A204.1 (cell line): Measurements from ENCODE around the gene SLC35G3.
"Not testable (repeated sequence)": the region's sequence is repeated elsewhere in the genome, so short reads cannot be mapped to it uniquely, and the experiment has no call there.

Experiments used
- FAIRE-seq: peaks from 2 replicates; lab custom pipeline; 2012; peaks lifted over from hg19 to GRCh38; lab: Jason Lieb, UNC

Gene SLC35G3

GRCh38 chr17:35164716-35165115 is 29.5 kb downstream of the SLC35G3 start:
- no peak for FAIRE-seq

- no peak for FAIRE-seq
Observed at GRCh38 chr17:35163886-35164285, 30.3 kb downstream of the SLC35G3 start.

GRCh38 chr17:35162755-35163154 is 31.4 kb downstream of the SLC35G3 start:
- FAIRE-seq: no peak

- no peak for FAIRE-seq
Observed at GRCh38 chr17:35161281-35161761, 32.9 kb downstream of the SLC35G3 start.

GRCh38 chr17:35160354-35161201 is 33.6 kb downstream of the SLC35G3 start:
- FAIRE-seq: no peak

- FAIRE-seq: no peak
Observed at GRCh38 chr17:35159940-35160339, 34.3 kb downstream of the SLC35G3 start.

GRCh38 chr17:35155246-35155645 is 38.9 kb downstream of the SLC35G3 start:
- FAIRE-seq: no peak

GRCh38 chr17:35154196-35155165 is 39.7 kb downstream of the SLC35G3 start:
- no peak for FAIRE-seq

GRCh38 chr17:35152421-35153140 is 41.6 kb downstream of the SLC35G3 start:
- no peak for FAIRE-seq

- FAIRE-seq: not testable (repeated sequence)
Observed at GRCh38 chr17:35151080-35151479, 43.1 kb downstream of the SLC35G3 start.

- FAIRE-seq: no peak
Observed at GRCh38 chr17:35149941-35150340, 44.3 kb downstream of the SLC35G3 start.

- no peak for FAIRE-seq
Observed at GRCh38 chr17:35148144-35148543, 46.0 kb downstream of the SLC35G3 start.

- no peak for FAIRE-seq
Observed at GRCh38 chr17:35147375-35147905, 46.8 kb downstream of the SLC35G3 start, which contains the start of gene UNC45B. UNC45B (plus strand) TSS chr17:35147817; CDS start chr17:35148264, 447 bp downstream.

- FAIRE-seq: no peak
Observed at GRCh38 chr17:35146214-35146833, 47.9 kb downstream of the SLC35G3 start.

GRCh38 chr17:35144840-35145239 is 49.4 kb downstream of the SLC35G3 start:
- no peak for FAIRE-seq
